Mesenchymal stem cell (in vitro differentiated cells and primary cell): ENCODE results near the gene MTG1.

ENCODE experiments used
- DNase-seq: peaks from one replicate; pipeline ENCODE4 v3.0.0-alpha.2; 2013
- H2AFZ ChIP-seq: one replicate; pipeline ENCODE4 v1.6.1; 2013; ENCODE audit warnings: low read depth, mild to moderate bottlenecking, control low read depth, inconsistent platforms, low read length, moderate library complexity
- H2AK5ac ChIP-seq: 2 replicates; pipeline ENCODE4 v1.6.1; 2013; ENCODE audit warnings: low read length, moderate library complexity, mild to moderate bottlenecking, inconsistent platforms; ENCODE audit not compliant: severe bottlenecking
- H2BK120ac ChIP-seq: one replicate; pipeline ENCODE4 v1.6.1; 2013; ENCODE audit warnings: low read depth, mild to moderate bottlenecking, inconsistent platforms, low read length, moderate library complexity
- H2BK12ac ChIP-seq, 2 experiments: one replicate each; pipeline ENCODE4 v1.6.1; 2013; ENCODE audit warnings: inconsistent platforms in 2 of 2, low read length in 2 of 2, mild to moderate bottlenecking in 2 of 2, moderate library complexity in 2 of 2, control low read depth in 1 of 2
- H2BK15ac ChIP-seq: one replicate; pipeline ENCODE4 v1.6.1; 2013; ENCODE audit warnings: mild to moderate bottlenecking, low read depth, inconsistent platforms; ENCODE audit not compliant: poor library complexity, severe bottlenecking
- H2BK5ac ChIP-seq: 2 replicates; pipeline ENCODE4 v1.6.1; 2013; ENCODE audit warnings: low read depth, mild to moderate bottlenecking, low read length, control low read depth, inconsistent platforms; ENCODE audit not compliant: poor library complexity, severe bottlenecking
- H3K14ac ChIP-seq, 2 experiments: one replicate each; pipeline ENCODE4 v1.6.1; 2013; ENCODE audit warnings: inconsistent platforms in 2 of 2, low read length in 2 of 2, control low read depth in 1 of 2, mild to moderate bottlenecking in 1 of 2, moderate library complexity in 1 of 2
- H3K18ac ChIP-seq, 2 experiments: one replicate each; pipeline ENCODE4 v1.6.1; 2013; ENCODE audit warnings: inconsistent platforms in 2 of 2, low read length in 2 of 2, control low read depth in 1 of 2, low read depth in 1 of 2, mild to moderate bottlenecking in 1 of 2
- H3K23ac ChIP-seq, 2 experiments: one replicate each; pipeline ENCODE4 v1.6.1; 2013; ENCODE audit warnings: inconsistent platforms in 2 of 2, low read length in 2 of 2, mild to moderate bottlenecking in 2 of 2, moderate library complexity in 2 of 2, control low read depth in 1 of 2
- H3K27ac ChIP-seq: 2 replicates; pipeline ENCODE4 v1.5.1; 2013; ENCODE audit warnings: mild to moderate bottlenecking, moderate library complexity, low read length, control low read depth, inconsistent platforms; ENCODE audit not compliant: poor library complexity, severe bottlenecking
- H3K27me3 ChIP-seq, 2 experiments: 2 replicates each; pipeline versions ENCODE4 v1.6.1 to v1.7.0; 2013; ENCODE audit warnings: low read length in 2 of 2, mild to moderate bottlenecking in 2 of 2, moderate library complexity in 2 of 2, control low read depth in 1 of 2, inconsistent platforms in 1 of 2; ENCODE audit not compliant: control insufficient read depth in 1 of 2, insufficient read depth in 1 of 2
- H3K36me3 ChIP-seq, 2 experiments: 2 replicates each; pipeline versions ENCODE4 v1.6.1 to v1.7.0; 2013; ENCODE audit warnings: low read length in 2 of 2, control low read depth in 1 of 2, inconsistent platforms in 1 of 2, low read depth in 1 of 2, mild to moderate bottlenecking in 1 of 2; ENCODE audit not compliant: insufficient read depth in 2 of 2, control insufficient read depth in 1 of 2
- H3K4ac ChIP-seq, 2 experiments: one replicate each; pipeline ENCODE4 v1.6.1; 2013; ENCODE audit warnings: inconsistent platforms in 2 of 2, low read length in 2 of 2, mild to moderate bottlenecking in 2 of 2, moderate library complexity in 2 of 2, control low read depth in 1 of 2, low read depth in 1 of 2
- H3K4me1 ChIP-seq: 2 replicates; pipeline ENCODE4 v1.6.1; 2013; ENCODE audit warnings: low read depth, low read length, control low read depth; ENCODE audit not compliant: control insufficient read depth, insufficient read depth
- H3K4me2 ChIP-seq: 2 replicates; pipeline ENCODE4 v1.6.1; 2013; ENCODE audit warnings: low read length, mild to moderate bottlenecking, inconsistent platforms; ENCODE audit not compliant: poor library complexity, severe bottlenecking
- H3K4me3 ChIP-seq, 2 experiments: 2 replicates each; pipeline versions ENCODE4 v1.5.1 to v1.7.0; 2013; ENCODE audit warnings: low read length in 2 of 2, mild to moderate bottlenecking in 2 of 2, control low read depth in 1 of 2, low read depth in 1 of 2; ENCODE audit not compliant: insufficient read depth in 1 of 2
- H3K79me1 ChIP-seq: replicated peaks from 2 replicates; pipeline ENCODE4 v1.6.1; 2013; ENCODE audit warnings: mild to moderate bottlenecking, control low read depth, low read length, inconsistent platforms; ENCODE audit not compliant: poor library complexity, severe bottlenecking
- H3K9ac ChIP-seq: 2 replicates; pipeline ENCODE4 v1.7.0; 2013; ENCODE audit warnings: mild to moderate bottlenecking, low read length, moderate library complexity
- H3K9me3 ChIP-seq: 2 replicates; pipeline ENCODE4 v1.7.0; 2013; ENCODE audit warnings: mild to moderate bottlenecking, low read length; ENCODE audit not compliant: control insufficient read depth
- H4K8ac ChIP-seq: one replicate; pipeline ENCODE4 v1.6.1; 2013; ENCODE audit warnings: inconsistent platforms, mild to moderate bottlenecking, low read length, moderate library complexity
- H4K91ac ChIP-seq: one replicate; pipeline ENCODE4 v1.6.1; 2013; ENCODE audit warnings: mild to moderate bottlenecking, low read length, inconsistent platforms
- WGBS: methylation state at CpG from one replicate; pipeline ENCODE4 v1.1.7; 2013; ENCODE audit warnings: mixed read lengths; 5-methylcytosine and 5-hydroxymethylcytosine counted together

MTG1 gene

GRCh38 chr10:133359972-133360610 lies 33.9 kb upstream of the MTG1 start:
- DNase-seq = no peak
- Histone ChIP-seq H3K14ac (no peak overlapping the region), H2BK12ac (no peak overlapping the region), H3K79me1 (peaks cover 16% of the 10 kb centered on the region), H4K91ac (no peak overlapping the region), H4K8ac (no peak overlapping the region), H2BK15ac (no peak overlapping the region), H2AFZ (no peak overlapping the region), H3K4me3 (no peak overlapping the region), H3K18ac (no peak overlapping the region), H3K27me3 (peaks cover 0 to 8% of the 10 kb centered on the region in 2 experiments), H3K9ac (no peak overlapping the region), H3K9me3 (no peaks in the 10 kb centered on the region), H3K36me3 (peaks cover 32 to 42% of the 10 kb centered on the region in 2 experiments), H2BK120ac (no peak overlapping the region), H3K4me1 (peaks cover 21% of the 10 kb centered on the region), H2AK5ac (no peak overlapping the region), H3K4me2 (no peak overlapping the region), H3K4ac (no peak overlapping the region), H2BK5ac (no peak overlapping the region), H3K23ac (no peak overlapping the region), H3K27ac (no peak overlapping the region)
- WGBS = 96% methylated on average over 17 of the region's 17 CpGs

- Histone ChIP-seq H3K18ac (no peak overlapping the region), H3K14ac (no peak overlapping the region), H3K27ac (no peak overlapping the region), H3K79me1 (peaks cover 11% of the 10 kb centered on the region), H2BK12ac (no peak overlapping the region), H3K36me3 (peaks cover 42 to 43% of the 10 kb centered on the region in 2 experiments), H4K91ac (no peak overlapping the region), H3K4me1 (peaks cover 16% of the 10 kb centered on the region), H2AFZ (no peak overlapping the region), H2BK15ac (no peak overlapping the region), H3K4ac (no peak overlapping the region), H2BK120ac (no peak overlapping the region), H2AK5ac (no peak overlapping the region), H3K4me3 (no peak overlapping the region), H3K23ac (no peak overlapping the region), H3K27me3 (peaks cover 0 to 7% of the 10 kb centered on the region in 2 experiments), H3K9ac (no peak overlapping the region), H3K9me3 (no peaks in the 10 kb centered on the region), H2BK5ac (no peak overlapping the region), H3K4me2 (no peak overlapping the region), H4K8ac (no peak overlapping the region)
- no peak for DNase-seq
- 95% methylated on average over 4 of the region's 5 CpGs for WGBS
These were observed 32.7 kb upstream of the MTG1 start for GRCh38 chr10:133361227-133361626.

- H3K9ac ChIP-seq = no peak overlapping the region
- no peak overlapping the region for H2BK5ac ChIP-seq
- no peak overlapping the region for H3K4me3 ChIP-seq
- DNase-seq = no peak
- no peaks in the 10 kb centered on the region for H3K27me3 ChIP-seq
- H3K4me1 ChIP-seq = peaks cover 9% of the 10 kb centered on the region
- WGBS = 91% methylated on average over 18 of the region's 18 CpGs
- H2BK120ac ChIP-seq = no peak overlapping the region
- no peak overlapping the region for H3K14ac ChIP-seq
- H3K18ac ChIP-seq = no peak overlapping the region
- H3K9me3 ChIP-seq = no peaks in the 10 kb centered on the region
- H3K79me1 ChIP-seq = peaks cover 9% of the 10 kb centered on the region
- H2AFZ ChIP-seq = no peak overlapping the region
- no peak overlapping the region for H4K8ac ChIP-seq
- H2BK15ac ChIP-seq = no peak overlapping the region
- H4K91ac ChIP-seq = no peak overlapping the region
- no peak overlapping the region for H2BK12ac ChIP-seq
- no peak overlapping the region for H3K27ac ChIP-seq
- peaks cover 47 to 50% of the 10 kb centered on the region in 2 experiments for H3K36me3 ChIP-seq
- no peak overlapping the region for H3K4me2 ChIP-seq
- no peak overlapping the region for H3K4ac ChIP-seq
- H2AK5ac ChIP-seq = no peak overlapping the region
- H3K23ac ChIP-seq = no peak overlapping the region
These were observed 32.0 kb upstream of the MTG1 start for GRCh38 chr10:133361773-133362441.

- H2BK15ac ChIP-seq = no peak overlapping the region
- no peak overlapping the region for H2BK5ac ChIP-seq
- H3K18ac ChIP-seq = no peak overlapping the region
- no peak overlapping the region for H4K91ac ChIP-seq
- H3K9me3 ChIP-seq = no peaks in the 10 kb centered on the region
- H3K4me2 ChIP-seq = no peak overlapping the region
- no peak overlapping the region for H2AFZ ChIP-seq
- H3K79me1 ChIP-seq = peaks cover 10% of the 10 kb centered on the region
- no peak overlapping the region for H3K9ac ChIP-seq
- H3K4me1 ChIP-seq = peaks cover 2% of the 10 kb centered on the region
- 98% methylated on average over 13 of the region's 13 CpGs for WGBS
- no peaks in the 10 kb centered on the region for H3K27me3 ChIP-seq
- H4K8ac ChIP-seq = no peak overlapping the region
- no peak overlapping the region for H3K4me3 ChIP-seq
- peaks cover 49 to 52% of the 10 kb centered on the region in 2 experiments for H3K36me3 ChIP-seq
- H2AK5ac ChIP-seq = no peak overlapping the region
- no peak overlapping the region for H3K27ac ChIP-seq
- H2BK120ac ChIP-seq = no peak overlapping the region
- H3K4ac ChIP-seq = no peak overlapping the region
- no peak overlapping the region for H3K14ac ChIP-seq
- no peak overlapping the region for H3K23ac ChIP-seq
- H2BK12ac ChIP-seq = no peak overlapping the region
- no peak for DNase-seq
These were observed 31.1 kb upstream of the MTG1 start for GRCh38 chr10:133362846-133363245.
